AG04450 (cell line): ENCODE results near the gene LRP1B. TPM values are rescaled to one million over a fixed set of nuclear protein-coding genes. Genes with fewer than 3 reads are reported as not detected.

Experiments
- CTCF ChIA-PET: fragments of 300-600, 350-600 bp; formaldehyde crosslinking; extraction: SDS; loops from one replicate; lab custom pipeline; 2022; ENCODE audit warnings: antibody characterized with exemption, inconsistent platforms; lab: Charles Lee
- POLR2A ChIA-PET: fragments of 350-600 bp; formaldehyde crosslinking; extraction: SDS; loops from one replicate; lab custom pipeline; 2021; ENCODE audit warnings: antibody characterized with exemption, inconsistent platforms; lab: Yijun Ruan, JAX
- DNase-seq: peaks from one replicate; pipeline ENCODE4 v3.0.0-alpha.2; 2011; ENCODE audit warnings: low read depth, low spot score
- H3K27ac ChIP-seq: one replicate; pipeline ENCODE4 v1.5.1; 2012; ENCODE audit warnings: low read depth, low read length, control low read depth
- H3K27me3 ChIP-seq: one replicate; pipeline ENCODE4 v1.6.0; 2012; ENCODE audit warnings: low read length; ENCODE audit not compliant: control insufficient read depth, insufficient read depth
- H3K4me3 ChIP-seq: 2 replicates; pipeline ENCODE4 v1.5.1; 2011; ENCODE audit warnings: mild to moderate bottlenecking, low read depth, low read length, control low read depth
- H3K9me3 ChIP-seq: 2 replicates; pipeline ENCODE4 v1.5.1; 2012; ENCODE audit warnings: low read length; ENCODE audit not compliant: control insufficient read depth, insufficient read depth
- CTCF ChIP-seq: IDR thresholded peaks from 2 replicates; pipeline ENCODE4 v1.5.1; 2011; ENCODE audit warnings: low read depth, low read length, control low read depth, inconsistent platforms
- polyA plus RNA-seq: library from polyadenylated mRNA; depleted of rRNA; stranded (reverse); fragments of >200 nt; gene quantifications from 2 replicates; pipeline ENCODE4 v1.2.3, GENCODE V29; 2011

LRP1B gene
- polyA plus RNA-seq, 1 experiment: 0.15 TPM

GRCh38 chr2:142136571-142136970, 5.8 kb upstream of the LRP1B start:
- POLR2A ChIA-PET: no interaction called here
- DNase-seq: no peak

GRCh38 chr2:142134911-142135310, 4.1 kb upstream of the LRP1B start:
- Histone ChIP-seq H3K27ac (no peak overlapping the region), H3K9me3 (no peaks in the 10 kb centered on the region; the same call in 1 of the 2 replicates), H3K4me3 (no peak overlapping the region), H3K27me3 (peaks cover 1% of the 10 kb centered on the region)
- DNase-seq: no peak
- no peak for TF ChIP-seq CTCF
- POLR2A ChIA-PET: no interaction called here
- CTCF ChIA-PET: no interaction called here

More at GRCh38 chr2:142136571-142136970, 5.8 kb upstream of the LRP1B start:
- CTCF ChIA-PET: no interaction called here
- TF ChIP-seq CTCF: no peak
- Histone ChIP-seq H3K27me3 (no peaks in the 10 kb centered on the region), H3K27ac (no peak overlapping the region), H3K4me3 (no peak overlapping the region), H3K9me3 (no peaks in the 10 kb centered on the region)

GRCh38 chr2:142130111-142131009, 456 bp downstream of the LRP1B start:
- no peak overlapping the region for H3K27ac ChIP-seq

GRCh38 chr2:142128105-142128504, 2.7 kb downstream of the LRP1B start:
- DNase-seq: no peak
- POLR2A ChIA-PET: interaction anchor here (0.6 kb wide), 1 partner anchor 516 kb away, joined by 4 read pairs; no protein-coding TSS in a partner anchor
- Histone ChIP-seq H3K4me3 (no peak overlapping the region), H3K9me3 (no peaks in the 10 kb centered on the region; the same call in 1 of the 2 replicates), H3K27ac (no peak overlapping the region), H3K27me3 (peaks cover 12% of the 10 kb centered on the region)
- TF ChIP-seq CTCF: no peak
- CTCF ChIA-PET: interaction anchor here (4.8 kb wide), 1 partner anchor 13 kb away, joined by 40 read pairs; no protein-coding TSS in a partner anchor

More at GRCh38 chr2:142130111-142131009, 456 bp downstream of the LRP1B start:
- CTCF ChIA-PET: interaction anchor here (0.6 to 4.8 kb wide), 4 partner anchors 11 to 1354 kb away, joined by 3 to 40 read pairs (median 4); no protein-coding TSS in a partner anchor
- peaks cover 12% of the 10 kb centered on the region for H3K27me3 ChIP-seq
- H3K4me3 ChIP-seq: peak overlapping the region; percentile 69
- no peak for TF ChIP-seq CTCF
- no peaks in the 10 kb centered on the region; the same call in 1 of the 2 replicates for H3K9me3 ChIP-seq
- no peak for DNase-seq
- POLR2A ChIA-PET: no interaction called here

GRCh38 chr2:142127248-142127647, 3.6 kb downstream of the LRP1B start:
- Histone ChIP-seq H3K4me3 (no peak overlapping the region), H3K9me3 (no peaks in the 10 kb centered on the region; the same call in 1 of the 2 replicates), H3K27me3 (peaks cover 12% of the 10 kb centered on the region), H3K27ac (no peak overlapping the region)
- no peak for TF ChIP-seq CTCF
- DNase-seq: no peak
- CTCF ChIA-PET: interaction anchor here (4.8 kb wide), 1 partner anchor 14 kb away, joined by 40 read pairs; no protein-coding TSS in a partner anchor
- POLR2A ChIA-PET: no interaction called here
